GM10266 (cell line): ENCODE data around the gene TOB2.

Source experiments
- DNase-seq: peaks from one replicate; pipeline ENCODE4 v3.0.0; 2012; ENCODE audit errors: extremely low spot score
- CTCF ChIP-seq: IDR thresholded peaks from 2 replicates; pipeline ENCODE4 v1.5.1; 2012; ENCODE audit warnings: mild to moderate bottlenecking, low read depth; ENCODE audit not compliant: control insufficient read depth, insufficient read depth; ENCODE audit errors: missing control alignments

TOB2 gene

GRCh38 chr22:41387341-41387740, 59.3 kb downstream of the TOB2 start:
- TF ChIP-seq CTCF: no peak
- no peak for DNase-seq

GRCh38 chr22:41384128-41384527, 62.5 kb downstream of the TOB2 start:
- TF ChIP-seq CTCF: no peak
- DNase-seq: no peak
